HUES48 (cell line): ENCODE measurements around the gene TNFRSF14.

Source experiments
- H3K27ac ChIP-seq: one replicate; pipeline ENCODE4 v1.7.0; 2013; ENCODE audit warnings: low read depth, low read length, inconsistent platforms
- H3K27me3 ChIP-seq: 2 replicates; pipeline ENCODE4 v1.6.1; 2013; ENCODE audit warnings: mild to moderate bottlenecking, low read length; ENCODE audit not compliant: control insufficient read depth, insufficient read depth
- H3K36me3 ChIP-seq: 2 replicates; pipeline ENCODE4 v1.6.1; 2013; ENCODE audit warnings: low read length; ENCODE audit not compliant: control insufficient read depth, insufficient read depth
- H3K4me1 ChIP-seq: 2 replicates; pipeline ENCODE4 v1.6.1; 2013; ENCODE audit warnings: mild to moderate bottlenecking, low read length; ENCODE audit not compliant: control insufficient read depth, insufficient read depth
- H3K4me3 ChIP-seq: 2 replicates; pipeline ENCODE4 v1.5.1; 2013; ENCODE audit warnings: mild to moderate bottlenecking, low read depth, low read length
- H3K9ac ChIP-seq: 2 replicates; pipeline ENCODE4 v1.6.1; 2013; ENCODE audit warnings: mild to moderate bottlenecking, low read depth, low read length, moderate library complexity
- H3K9me3 ChIP-seq: 2 replicates; pipeline ENCODE4 v1.6.1; 2013; ENCODE audit warnings: low read length; ENCODE audit not compliant: control insufficient read depth, insufficient read depth

Gene TNFRSF14

DNA sequence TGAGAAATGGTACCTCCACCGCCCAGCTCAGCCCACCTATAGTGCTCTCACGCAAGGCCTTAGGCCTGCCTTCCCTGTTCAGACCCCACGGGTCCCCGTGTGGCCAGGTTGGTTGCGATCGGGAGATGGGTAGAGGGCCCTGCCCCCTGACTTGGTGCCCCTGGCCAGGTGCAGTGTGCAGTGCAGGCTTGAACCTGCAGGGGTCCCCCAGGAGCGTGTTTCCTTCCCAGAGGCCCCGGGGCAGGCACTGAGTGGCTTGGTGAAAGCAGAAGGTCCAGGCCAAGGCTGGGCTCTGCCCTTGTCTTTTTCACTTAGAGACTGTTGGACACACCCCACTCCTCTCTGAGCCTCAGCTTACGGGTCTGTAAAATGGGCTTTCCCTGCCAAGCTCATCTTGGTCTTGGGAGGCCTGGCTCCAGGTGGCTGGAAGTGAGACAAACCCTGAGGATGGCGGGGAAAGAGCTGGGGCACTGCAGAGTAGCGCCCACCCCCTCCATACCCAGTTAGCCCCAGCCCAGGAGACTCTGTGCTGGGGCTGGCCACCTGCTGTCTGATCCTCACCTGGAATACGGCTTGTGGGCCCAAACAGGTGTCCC is 16.8 kb upstream of the TNFRSF14 start:
- no peaks in the 10 kb centered on the region for H3K36me3 ChIP-seq
- H3K9ac ChIP-seq, result no peak overlapping the region
- H3K4me3 ChIP-seq, result no peak overlapping the region
- no peak overlapping the region for H3K27ac ChIP-seq
- H3K4me1 ChIP-seq, result peaks cover 27% of the 10 kb centered on the region
- no peaks in the 10 kb centered on the region for H3K9me3 ChIP-seq
- H3K27me3 ChIP-seq, result peaks cover 66% of the 10 kb centered on the region

DNA sequence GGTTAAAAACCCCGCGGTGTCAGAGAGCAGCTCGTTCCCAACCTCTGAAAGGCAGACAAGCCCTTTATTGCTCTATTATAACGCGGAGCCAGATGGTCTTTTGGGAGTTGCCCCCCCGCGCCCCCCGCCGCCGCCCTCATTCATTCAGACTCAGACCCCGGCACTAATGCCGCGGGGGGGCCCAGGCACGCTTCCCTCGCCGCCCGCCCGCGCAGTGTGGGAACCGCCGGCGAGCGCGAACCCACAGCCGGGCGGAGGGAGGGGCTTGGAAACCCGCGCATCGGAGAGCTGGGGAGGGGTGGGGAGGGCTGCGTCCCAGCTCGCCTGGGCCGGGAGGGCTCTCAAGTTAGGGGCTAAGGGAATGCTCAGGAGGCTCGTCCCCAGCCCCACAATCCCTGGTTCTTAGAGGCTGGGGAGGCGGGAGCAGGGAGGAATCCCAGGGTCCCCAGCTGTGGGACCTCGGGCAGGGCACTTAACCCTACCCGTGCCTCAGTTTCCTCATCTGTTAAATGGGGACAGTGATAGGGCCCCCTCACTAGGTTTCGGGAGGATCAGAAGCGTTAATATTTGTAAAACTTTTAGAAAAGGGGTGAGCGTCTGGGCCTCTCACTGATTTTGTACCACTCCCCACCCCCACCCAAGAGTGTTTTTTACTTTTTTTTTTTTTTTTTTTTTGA is 15.2 kb upstream of the TNFRSF14 start:
- peaks cover 20% of the 10 kb centered on the region; the same call in 1 of the 2 replicates for H3K4me1 ChIP-seq
- peaks cover 51% of the 10 kb centered on the region for H3K27me3 ChIP-seq
- no peaks in the 10 kb centered on the region for H3K9me3 ChIP-seq
- H3K36me3 ChIP-seq, result no peaks in the 10 kb centered on the region
- no peak overlapping the region for H3K9ac ChIP-seq
- no peak overlapping the region for H3K4me3 ChIP-seq
- H3K27ac ChIP-seq, result no peak overlapping the region

DNA sequence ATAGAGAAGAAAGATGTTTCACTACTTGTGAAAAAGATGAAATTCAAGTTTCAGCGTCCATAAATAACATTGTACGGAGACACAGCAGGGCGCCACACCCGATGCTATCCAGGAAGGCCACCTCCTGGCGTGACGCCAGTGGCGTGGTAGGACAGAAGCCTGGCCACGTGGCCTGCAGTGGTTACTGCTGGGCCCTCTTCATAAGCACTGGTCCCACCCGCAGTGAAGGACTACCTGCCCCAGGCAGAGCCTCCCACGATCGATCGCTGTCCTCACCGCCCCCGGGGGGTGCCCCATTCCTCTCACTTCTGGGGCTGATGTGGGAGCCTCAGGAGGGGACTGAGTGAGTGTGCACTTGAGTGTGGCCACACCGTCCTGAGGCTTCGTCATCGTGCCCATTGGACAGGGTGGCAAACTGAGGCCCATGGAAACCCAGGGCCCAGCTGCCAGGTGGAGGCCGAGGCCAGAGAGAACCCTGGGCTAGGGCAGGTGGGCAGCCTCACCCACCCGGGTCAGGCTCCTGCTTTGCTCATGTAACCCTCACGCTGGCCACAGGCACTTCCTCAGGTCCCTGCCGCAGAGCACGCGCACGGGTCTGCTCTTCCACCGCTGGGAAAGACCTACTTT is 14.4 kb upstream of the TNFRSF14 start:
- peaks cover 45% of the 10 kb centered on the region for H3K27me3 ChIP-seq
- no peak overlapping the region for H3K9ac ChIP-seq
- H3K4me1 ChIP-seq, result peaks cover 20% of the 10 kb centered on the region; the same call in 1 of the 2 replicates
- H3K36me3 ChIP-seq, result no peaks in the 10 kb centered on the region
- H3K9me3 ChIP-seq, result no peaks in the 10 kb centered on the region
- H3K4me3 ChIP-seq, result no peak overlapping the region
- no peak overlapping the region for H3K27ac ChIP-seq

DNA sequence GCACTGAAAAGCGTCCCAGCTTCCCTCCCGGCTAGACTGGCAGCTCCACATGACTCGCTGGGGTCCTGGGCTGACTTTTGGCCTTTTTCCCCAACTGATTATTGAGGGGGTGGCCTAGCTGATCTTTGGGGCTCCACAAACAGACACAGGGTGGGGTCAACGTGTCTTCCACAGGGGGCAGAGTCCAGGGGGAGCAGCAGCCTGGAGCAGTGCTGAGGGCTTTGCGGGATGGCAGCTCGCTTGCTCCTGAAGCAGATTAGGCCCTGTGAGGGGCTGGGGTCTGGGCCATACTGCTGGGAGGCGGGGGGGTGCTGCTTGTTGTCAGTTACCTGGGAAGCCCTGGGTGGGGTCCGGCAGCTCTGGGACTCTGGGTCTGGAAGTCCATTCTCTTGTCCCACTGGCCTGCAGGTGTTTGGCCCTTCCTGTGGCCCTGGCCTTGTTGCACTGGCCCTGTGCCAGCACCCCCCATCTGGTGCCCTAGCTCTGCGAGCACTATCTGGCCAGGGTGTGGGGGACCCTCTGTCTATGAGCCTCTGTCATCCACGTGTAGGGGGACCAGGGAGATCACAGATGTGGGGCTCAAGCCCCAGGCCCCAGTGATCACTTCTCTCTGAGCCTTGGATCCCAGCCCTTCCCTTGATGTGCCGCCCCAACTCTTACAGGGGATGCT is 13.8 kb upstream of the TNFRSF14 start:
- H3K9ac ChIP-seq, result no peak overlapping the region
- H3K4me1 ChIP-seq, result peaks cover 21% of the 10 kb centered on the region; the same call in 1 of the 2 replicates
- no peak overlapping the region for H3K4me3 ChIP-seq
- peaks cover 40% of the 10 kb centered on the region for H3K27me3 ChIP-seq
- H3K27ac ChIP-seq, result no peak overlapping the region
- H3K36me3 ChIP-seq, result no peaks in the 10 kb centered on the region
- H3K9me3 ChIP-seq, result no peaks in the 10 kb centered on the region

DNA sequence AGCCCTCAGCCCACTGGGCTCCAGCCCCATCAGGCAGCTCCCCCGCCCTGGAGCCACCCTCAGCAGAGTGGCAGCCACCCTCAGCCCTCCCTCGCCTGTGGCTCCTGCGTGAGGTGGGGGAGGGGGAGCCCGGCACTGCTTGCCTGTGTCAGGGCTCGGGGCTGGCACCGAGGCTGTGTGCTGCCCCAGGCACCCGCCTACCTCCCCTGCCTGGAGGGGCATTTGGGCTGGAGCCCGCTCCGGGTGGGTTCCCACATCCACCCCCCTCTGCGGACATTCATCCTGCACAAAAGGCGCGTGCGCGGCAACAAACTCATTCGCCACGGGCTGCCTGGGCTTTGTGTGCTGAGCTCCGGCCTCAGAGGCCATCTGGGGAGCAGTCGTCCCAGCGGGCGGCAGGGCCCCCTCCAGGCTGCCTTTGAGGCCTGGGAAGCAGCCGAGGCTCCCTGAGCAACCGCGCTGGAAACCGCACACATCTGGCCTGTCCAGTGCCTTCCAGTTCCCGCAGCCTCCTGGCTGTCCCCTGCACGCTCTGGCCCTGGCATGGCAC is 12.6 kb upstream of the TNFRSF14 start:
- no peak overlapping the region for H3K4me3 ChIP-seq
- H3K4me1 ChIP-seq, result peaks cover 26% of the 10 kb centered on the region
- peaks cover 29% of the 10 kb centered on the region for H3K27me3 ChIP-seq
- no peaks in the 10 kb centered on the region for H3K36me3 ChIP-seq
- H3K9ac ChIP-seq, result no peak overlapping the region
- no peak overlapping the region for H3K27ac ChIP-seq
- H3K9me3 ChIP-seq, result no peaks in the 10 kb centered on the region

DNA sequence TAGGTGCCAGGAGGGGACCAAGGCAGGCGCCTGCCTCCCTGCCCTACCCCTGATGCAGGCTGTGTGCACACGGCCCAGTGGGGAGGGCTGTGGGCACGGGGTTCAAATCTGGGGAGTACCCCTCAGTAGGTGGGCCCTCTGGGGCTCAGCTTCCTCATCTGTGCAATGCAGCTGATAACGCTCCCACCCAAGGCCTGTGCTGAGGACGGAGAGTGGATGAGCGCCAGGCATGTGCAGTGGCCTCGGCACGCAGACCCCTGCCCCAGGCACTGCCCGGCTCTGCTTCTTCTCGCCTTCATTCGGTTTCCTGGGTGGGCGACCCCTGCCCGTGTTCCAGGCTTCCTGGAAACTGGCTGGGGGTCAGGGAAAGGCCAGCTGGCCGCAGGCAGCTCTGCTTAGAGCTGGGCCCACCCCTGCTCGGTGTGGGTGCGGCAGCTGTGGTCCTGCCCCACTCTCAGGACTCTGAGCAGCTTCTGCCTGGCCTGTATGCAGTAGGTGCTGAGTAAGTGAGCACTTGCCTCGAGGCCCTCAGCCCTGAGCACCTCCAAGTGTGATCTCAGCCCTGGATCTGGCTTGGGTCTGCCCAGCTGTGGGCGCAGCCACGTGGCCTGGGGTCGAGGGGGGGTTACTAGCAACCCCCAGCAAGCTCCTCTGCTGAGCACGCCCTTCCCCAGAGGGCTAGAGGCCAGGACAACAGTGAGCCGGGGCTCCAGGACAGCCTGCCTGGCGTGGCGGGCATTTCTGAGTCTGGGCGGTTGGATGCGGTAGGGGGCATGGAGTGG is 11.9 kb upstream of the TNFRSF14 start:
- Histone ChIP-seq H3K27me3 (peaks cover 25% of the 10 kb centered on the region), H3K4me3 (no peak overlapping the region), H3K27ac (no peak overlapping the region), H3K9me3 (no peaks in the 10 kb centered on the region), H3K9ac (no peak overlapping the region), H3K4me1 (peaks cover 31% of the 10 kb centered on the region), H3K36me3 (no peaks in the 10 kb centered on the region)

DNA sequence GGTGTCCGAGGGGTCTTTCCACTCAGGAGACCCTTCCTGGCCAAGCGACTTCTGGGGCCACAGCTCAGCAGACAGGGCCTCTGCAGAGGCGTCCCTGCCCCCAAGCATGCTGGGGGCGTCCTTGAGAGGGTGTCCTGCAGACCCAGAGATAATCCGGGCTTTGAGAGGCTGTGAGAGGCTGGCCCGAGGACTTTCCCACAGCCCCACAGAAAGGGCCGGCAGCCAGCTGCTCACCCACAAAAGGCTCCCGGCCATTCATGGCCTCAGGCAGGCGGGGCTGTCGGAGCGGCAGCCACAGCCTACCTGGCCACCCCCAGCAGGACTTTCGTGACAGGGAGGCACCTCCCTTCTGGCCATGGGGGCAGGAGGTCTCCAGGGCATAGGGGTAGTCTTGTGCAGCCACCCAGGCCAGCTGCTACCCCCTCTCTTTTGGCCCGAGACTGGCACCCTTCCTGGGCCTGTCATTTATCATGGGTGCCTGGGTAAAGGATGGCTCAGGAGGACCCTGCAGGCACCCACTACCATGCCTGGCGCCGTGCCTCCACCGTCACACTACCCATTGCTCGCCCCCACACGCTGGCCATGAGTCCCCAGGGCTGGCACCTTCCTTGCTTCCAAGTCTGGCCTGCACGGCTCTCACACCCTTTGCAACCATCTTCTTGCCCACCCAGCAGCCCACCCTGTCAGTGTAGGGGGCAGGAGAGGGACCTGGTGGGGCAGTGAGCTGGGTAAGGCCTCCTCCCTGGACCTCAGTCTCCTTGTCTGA is 11.1 kb upstream of the TNFRSF14 start:
- Histone ChIP-seq H3K36me3 (no peaks in the 10 kb centered on the region), H3K27ac (no peak overlapping the region), H3K9me3 (no peaks in the 10 kb centered on the region), H3K9ac (no peak overlapping the region), H3K27me3 (peaks cover 25% of the 10 kb centered on the region), H3K4me1 (peaks cover 31% of the 10 kb centered on the region), H3K4me3 (no peak overlapping the region)

DNA sequence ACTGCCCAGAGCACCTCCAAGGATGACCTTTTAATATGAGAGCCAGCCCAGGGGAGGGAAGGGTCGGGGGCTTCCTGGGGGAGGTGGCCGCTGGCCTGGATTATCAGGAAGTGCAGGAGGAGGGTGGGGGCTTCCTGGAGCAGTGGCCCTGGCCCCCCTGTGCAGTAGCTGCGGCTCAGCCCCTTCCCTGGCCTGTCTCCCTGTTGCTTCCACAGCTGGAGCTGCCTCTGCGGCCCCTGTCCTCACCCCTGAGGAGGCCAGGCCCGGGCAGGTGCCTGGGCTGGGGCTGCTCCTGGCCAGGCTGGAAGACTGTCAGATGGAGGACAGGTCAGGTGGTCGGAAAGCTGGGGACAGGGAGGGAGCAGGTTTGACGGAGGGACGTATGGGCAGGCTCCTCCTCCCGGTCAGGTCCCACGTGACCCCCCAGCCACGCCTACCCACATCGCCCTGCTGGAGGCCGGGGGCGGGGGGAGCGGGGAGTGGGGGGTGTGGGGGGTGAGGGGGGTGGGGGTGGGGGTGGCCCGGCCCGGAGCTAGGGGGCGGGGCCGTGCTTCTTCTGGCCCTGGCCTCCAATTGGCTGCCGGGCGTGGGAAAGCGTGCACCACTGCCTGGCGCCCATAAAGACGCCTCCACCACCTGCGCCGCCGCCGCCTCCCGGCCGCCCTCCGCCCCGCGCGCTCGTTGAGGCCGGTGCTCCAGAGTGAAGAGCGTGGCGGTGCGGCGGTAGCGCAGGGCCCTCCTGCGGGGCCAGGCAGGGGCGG is 10.2 kb upstream of the TNFRSF14 start:
- H3K36me3 ChIP-seq, result no peaks in the 10 kb centered on the region
- H3K27me3 ChIP-seq, result peaks cover 24% of the 10 kb centered on the region
- H3K27ac ChIP-seq, result peak overlapping the region; percentile 83
- H3K4me1 ChIP-seq, result peaks cover 31% of the 10 kb centered on the region
- peak overlapping the region; percentile 36; the same call in 1 of the 2 replicates for H3K9ac ChIP-seq
- H3K4me3 ChIP-seq, result peak overlapping the region; percentile 85
- H3K9me3 ChIP-seq, result no peaks in the 10 kb centered on the region

DNA sequence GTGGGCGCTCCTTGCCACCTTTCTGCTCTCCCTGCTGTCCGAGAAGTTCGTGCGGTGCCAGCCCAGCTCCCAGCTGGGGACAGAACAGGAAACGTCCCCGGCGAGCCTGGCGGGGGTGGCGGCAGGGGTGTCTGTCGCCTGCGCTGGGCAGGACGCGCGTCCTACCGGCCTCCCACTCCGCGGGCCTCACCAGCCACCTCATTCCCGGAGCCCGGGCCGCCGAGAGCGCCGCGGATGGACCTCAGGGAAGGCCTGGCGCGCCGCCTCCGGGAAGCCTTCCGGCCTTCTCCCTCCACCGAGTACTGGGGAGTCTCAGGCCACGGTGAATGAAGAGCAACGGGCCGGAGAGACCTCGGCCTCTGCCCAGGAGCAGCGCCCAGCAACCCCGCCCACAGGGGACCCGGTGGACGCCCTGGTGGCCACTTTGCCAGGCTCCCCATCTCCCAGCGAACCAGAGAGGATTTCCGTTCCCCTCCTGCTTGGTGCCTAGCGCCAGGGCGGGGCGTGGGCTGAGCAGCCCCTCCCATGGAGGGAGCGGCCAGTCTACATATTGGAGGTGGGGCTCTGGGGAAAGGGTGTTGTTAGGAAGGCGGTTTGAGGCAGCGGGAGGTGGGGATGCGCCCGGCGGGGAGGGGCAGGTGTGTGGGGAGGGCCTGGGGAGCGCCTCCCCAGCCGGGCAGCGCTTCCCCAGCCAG is 9.5 kb upstream of the TNFRSF14 start:
- Histone ChIP-seq H3K4me1 (peaks cover 31% of the 10 kb centered on the region), H3K9ac (peak overlapping the region; percentile 36; the same call in 1 of the 2 replicates), H3K9me3 (no peaks in the 10 kb centered on the region)

More for the DNA sequence above, 9.5 kb upstream of the TNFRSF14 start:
- peak overlapping the region; percentile 85 for H3K4me3 ChIP-seq
- no peaks in the 10 kb centered on the region for H3K36me3 ChIP-seq
- peaks cover 17% of the 10 kb centered on the region for H3K27me3 ChIP-seq
- peak overlapping the region; percentile 83 for H3K27ac ChIP-seq
